Retinal pigment epithelial cell (primary cell): ENCODE measurements around the gene CCDC91.

Experiments used
- DNase-seq: peaks from one replicate; pipeline ENCODE4 v3.0.0-alpha.2; 2010; ENCODE audit warnings: low read depth
- H3K4me3 ChIP-seq: 2 replicates; pipeline ENCODE4 v1.5.1; 2011; ENCODE audit warnings: mild to moderate bottlenecking, low read length, control low read depth, moderate library complexity
- CTCF ChIP-seq: conservative IDR thresholded peaks from 2 replicates; pipeline ENCODE4 v1.5.1; 2011; ENCODE audit warnings: low read depth, low read length, control low read depth, inconsistent platforms

Gene CCDC91

GRCh38 chr12:28232211-28232928 lies 42.1 kb downstream of the CCDC91 start:
- no peak for DNase-seq
- no peak overlapping the region for H3K4me3 ChIP-seq
- no peak for TF ChIP-seq CTCF

DNA sequence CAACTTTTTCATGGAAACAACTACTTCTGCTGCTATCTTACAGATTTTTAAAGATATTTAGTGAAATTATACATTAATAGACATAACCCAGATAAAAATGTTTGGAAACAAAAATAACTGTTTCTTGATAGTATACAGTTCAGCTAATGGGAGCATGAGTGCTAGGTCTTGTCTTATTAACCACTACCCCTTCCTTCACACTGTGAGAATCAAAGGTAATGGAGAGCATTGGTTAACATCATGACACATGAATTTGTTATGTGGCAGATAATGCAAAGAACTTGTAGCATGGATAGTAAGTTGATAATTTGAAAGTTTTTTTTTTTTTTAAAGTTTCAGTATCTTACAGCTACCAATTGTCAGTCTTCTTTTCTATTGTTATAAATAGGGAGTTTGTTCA lies 44.2 kb downstream of the CCDC91 start:
- no peak for DNase-seq
- TF ChIP-seq CTCF = no peak
- H3K4me3 ChIP-seq = no peak overlapping the region

DNA sequence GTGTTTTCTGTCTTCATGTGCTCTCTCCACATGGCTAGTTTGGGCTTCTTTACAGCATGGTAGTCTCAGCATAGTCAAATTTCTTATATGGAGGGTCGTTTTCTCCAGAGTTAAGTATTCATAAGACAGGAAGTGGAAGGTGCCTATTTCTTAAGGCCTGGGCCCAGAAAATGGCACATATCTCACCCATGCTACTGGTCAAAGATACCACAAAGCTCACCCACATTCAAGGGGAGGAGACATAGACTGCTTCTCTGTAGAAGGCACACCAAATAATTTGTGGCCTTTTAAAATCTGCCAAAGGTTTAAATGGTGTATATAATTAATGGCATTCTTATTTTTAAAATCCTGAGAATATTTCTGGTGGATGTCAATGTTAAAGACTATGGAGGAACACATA lies 44.8 kb downstream of the CCDC91 start:
- DNase-seq = no peak
- no peak overlapping the region for H3K4me3 ChIP-seq
- no peak for TF ChIP-seq CTCF

DNA sequence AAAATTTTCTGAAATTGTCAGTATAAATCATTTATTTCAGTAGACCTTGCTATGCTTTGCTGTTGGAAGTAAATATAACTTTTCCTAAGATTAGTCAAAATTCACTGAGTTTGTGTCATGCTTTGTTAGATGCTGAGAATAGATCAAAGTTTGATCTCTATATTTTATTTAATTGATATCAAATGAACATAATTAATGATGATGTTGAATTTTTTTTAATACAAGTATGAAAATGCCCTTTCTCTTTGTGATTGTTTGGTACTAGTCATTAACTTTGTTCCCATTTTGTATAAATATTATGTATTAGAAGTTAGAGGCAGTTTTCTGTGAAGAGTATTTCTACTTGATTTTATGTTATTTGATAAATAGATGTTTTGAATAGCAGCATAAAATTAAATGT lies 45.7 kb downstream of the CCDC91 start:
- H3K4me3 ChIP-seq = no peak overlapping the region
- no peak for DNase-seq
- no peak for TF ChIP-seq CTCF

DNA sequence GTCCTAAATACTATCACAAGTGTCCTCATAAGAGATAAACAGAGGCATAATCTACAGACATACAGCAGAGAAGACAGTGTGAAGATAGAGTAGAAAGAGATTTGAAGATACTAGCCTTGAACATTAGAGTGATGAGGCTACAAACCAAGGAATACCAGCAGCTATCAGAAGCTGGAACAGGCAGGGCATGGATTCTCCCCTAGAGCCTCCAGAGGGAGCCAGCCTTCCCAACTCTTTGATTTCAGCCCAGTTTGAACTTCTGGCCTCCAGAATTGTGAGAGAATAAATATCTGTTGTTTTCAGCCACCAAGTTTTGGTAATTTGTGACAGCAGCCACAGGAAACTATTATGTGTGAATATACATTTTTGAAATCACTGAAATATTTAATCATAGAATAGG lies 47.2 kb downstream of the CCDC91 start:
- peak; percentile 40 for TF ChIP-seq CTCF
- H3K4me3 ChIP-seq = no peak overlapping the region
- DNase-seq = no peak

GRCh38 chr12:28239918-28240317 lies 49.7 kb downstream of the CCDC91 start:
- no peak for DNase-seq
- no peak for TF ChIP-seq CTCF
- H3K4me3 ChIP-seq = no peak overlapping the region

GRCh38 chr12:28240853-28241252 lies 50.6 kb downstream of the CCDC91 start:
- DNase-seq = no peak
- no peak for TF ChIP-seq CTCF
- no peak overlapping the region for H3K4me3 ChIP-seq
